Left ventricle myocardium inferior (tissue), 1 donor: ENCODE data around the gene AGPAT3. TPM values are rescaled to one million over a fixed set of nuclear protein-coding genes. Genes with fewer than 3 reads are reported as not detected.

ENCODE experiments used
- DNase-seq: peaks from one replicate; pipeline ENCODE4 v3.0.0-alpha.2; 2020
- H3K27ac ChIP-seq: fragments of 200-600 bp; replicated peaks from 2 replicates; pipeline ENCODE4 v1.8.0; 2021
- H3K27me3 ChIP-seq: fragments of 200-600 bp; 2 replicates; pipeline ENCODE4 v1.8.0; 2021; ENCODE audit warnings: low read depth
- H3K36me3 ChIP-seq: fragments of 200-600 bp; 2 replicates; pipeline ENCODE4 v1.8.0; 2021
- H3K4me1 ChIP-seq: fragments of 200-600 bp; 2 replicates; pipeline ENCODE4 v1.8.0; 2021
- H3K4me3 ChIP-seq: fragments of 200-600 bp; 2 replicates; pipeline ENCODE4 v1.8.0; 2021; ENCODE audit warnings: mild to moderate bottlenecking, moderate library complexity
- H3K9me3 ChIP-seq: fragments of 200-600 bp; replicated peaks from 2 replicates; pipeline ENCODE4 v1.8.0; 2021
- CTCF ChIP-seq: fragments of 200-600 bp; IDR thresholded peaks from 2 replicates; pipeline ENCODE4 v1.8.0; 2021; ENCODE audit warnings: antibody characterized with exemption, mild to moderate bottlenecking, borderline replicate concordance
- intact Hi-C: fragments of 100-400 bp; cut with micrococcal nuclease; formaldehyde crosslinking; loops from one replicate; pipeline ENCODE4 v1.11.0; 2022
- total RNA-seq: library from RNA; stranded (reverse); fragmentation: NEBNext Ultra II Directional; extraction: Animal tissue kit (Norgen Biotek cat#: 25700); gene quantifications from one replicate; pipeline ENCODE4 v1.2.1, GENCODE V29; 2021
- donor health status: DM: no; HTN: yes; CAD: no; lungs with severe emphysema.

The AGPAT3 gene
- total RNA-seq, 1 donor from 2014 or later: 79.6 TPM

DNA sequence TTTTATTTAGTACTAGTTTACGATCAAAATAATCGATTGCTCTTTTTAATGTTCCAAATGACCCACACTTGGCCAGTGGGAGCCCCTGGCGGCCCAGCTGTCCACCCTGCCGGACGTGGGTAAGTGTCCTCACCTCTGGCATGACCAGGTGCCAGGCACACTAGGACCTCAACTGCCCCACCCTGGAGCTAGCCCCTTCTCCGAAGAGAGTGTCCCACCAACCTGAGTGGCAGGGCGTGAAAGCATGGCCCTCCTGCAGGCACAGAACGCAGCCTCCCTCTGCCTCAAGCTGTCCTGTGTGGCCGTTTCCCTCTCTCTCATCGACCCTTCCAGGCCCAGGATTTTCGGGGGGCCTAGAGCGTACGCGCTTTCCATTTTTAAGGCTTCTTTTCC lies 32.9 kb upstream of the AGPAT3 start:
- H3K27ac ChIP-seq: no peak overlapping the region
- no peak for TF ChIP-seq CTCF
- H3K36me3 ChIP-seq: no peaks in the 10 kb centered on the region
- H3K4me3 ChIP-seq: no peak overlapping the region
- intact Hi-C loops: no loop called here
- peaks cover 43% of the 10 kb centered on the region for H3K27me3 ChIP-seq
- H3K9me3 ChIP-seq: peaks cover 8% of the 10 kb centered on the region
- DNase-seq: no peak
- peaks cover 11% of the 10 kb centered on the region for H3K4me1 ChIP-seq

GRCh38 chr21:43832648-43833047 lies 32.4 kb upstream of the AGPAT3 start:
- no peak for DNase-seq
- Histone ChIP-seq H3K27me3 (peaks cover 38% of the 10 kb centered on the region), H3K4me3 (no peak overlapping the region), H3K36me3 (no peaks in the 10 kb centered on the region), H3K27ac (no peak overlapping the region), H3K9me3 (peaks cover 8% of the 10 kb centered on the region), H3K4me1 (peaks cover 11% of the 10 kb centered on the region)
- intact Hi-C loops: no loop called here
- TF ChIP-seq CTCF: no peak

GRCh38 chr21:43834146-43834905 lies 30.7 kb upstream of the AGPAT3 start:
- H3K9me3 ChIP-seq: peaks cover 8% of the 10 kb centered on the region
- intact Hi-C loops: no loop called here
- DNase-seq: no peak
- peaks cover 11% of the 10 kb centered on the region for H3K4me1 ChIP-seq
- no peak overlapping the region for H3K27ac ChIP-seq
- no peak overlapping the region for H3K4me3 ChIP-seq
- no peak for TF ChIP-seq CTCF
- H3K27me3 ChIP-seq: peaks cover 25% of the 10 kb centered on the region
- H3K36me3 ChIP-seq: no peaks in the 10 kb centered on the region

DNA sequence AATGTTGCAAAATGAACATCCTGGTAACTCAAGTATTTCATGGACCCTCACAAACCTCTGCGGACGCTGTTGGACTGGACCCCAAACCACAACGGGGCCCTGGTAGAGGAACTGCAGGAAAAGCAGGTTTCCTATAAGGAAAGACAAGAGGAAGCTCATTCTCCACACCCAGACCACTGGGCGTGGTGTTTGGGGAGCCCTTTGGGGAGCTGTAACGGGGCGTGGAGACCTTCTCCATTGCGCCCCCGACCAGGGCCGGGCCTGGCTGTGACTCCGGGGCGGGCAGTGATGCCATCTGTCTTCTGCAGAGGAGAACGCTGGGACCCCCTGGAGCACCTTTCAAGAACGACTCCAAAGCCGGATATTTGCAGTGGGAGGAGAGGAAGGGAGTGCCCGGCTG lies 30.0 kb upstream of the AGPAT3 start:
- Histone ChIP-seq H3K27me3 (peaks cover 18% of the 10 kb centered on the region), H3K27ac (no peak overlapping the region), H3K36me3 (no peaks in the 10 kb centered on the region), H3K4me3 (no peak overlapping the region), H3K4me1 (peaks cover 11% of the 10 kb centered on the region), H3K9me3 (peaks cover 8% of the 10 kb centered on the region)
- TF ChIP-seq CTCF: no peak
- intact Hi-C loops: no loop called here
- DNase-seq: no peak

GRCh38 chr21:43835861-43836260 lies 29.2 kb upstream of the AGPAT3 start:
- H3K27ac ChIP-seq: no peak overlapping the region
- peaks cover 8% of the 10 kb centered on the region for H3K9me3 ChIP-seq
- H3K4me3 ChIP-seq: no peak overlapping the region
- no peak for TF ChIP-seq CTCF
- peaks cover 9% of the 10 kb centered on the region for H3K27me3 ChIP-seq
- H3K4me1 ChIP-seq: peaks cover 11% of the 10 kb centered on the region
- intact Hi-C loops: no loop called here
- no peak for DNase-seq
- H3K36me3 ChIP-seq: no peaks in the 10 kb centered on the region
